Activated CD8-positive, alpha-beta memory T cell treated with anti-CD3 and anti-CD28 coated beads for 48 hours (primary cell): ENCODE data around the gene ACAP3.

Experiments
- DNase-seq, 3 experiments: peaks; one replicate each; pipeline ENCODE4 v3.0.0-alpha.2; 2020; ENCODE audit warnings: low read depth in 2 of 3, low spot score in 2 of 3

The ACAP3 gene

GRCh38 chr1:1246577-1247340 lies 61.0 kb downstream of the ACAP3 start, which contains the start of gene C1QTNF12:
C1QTNF12 (minus strand) TSS chr1:1246722; CDS start chr1:1246690, 32 bp downstream.
- DNase-seq, result no peak

GRCh38 chr1:1245817-1246576 lies 61.7 kb downstream of the ACAP3 start:
- no peak for DNase-seq

GRCh38 chr1:1245178-1245816 lies 62.4 kb downstream of the ACAP3 start:
- DNase-seq, result no peak

GRCh38 chr1:1244192-1244811 lies 63.4 kb downstream of the ACAP3 start:
- DNase-seq, result no peak

- DNase-seq, result no peak
Observed at GRCh38 chr1:1243807-1244191, 63.9 kb downstream of the ACAP3 start.

- DNase-seq, result no peak
Observed at GRCh38 chr1:1243266-1243660, 64.5 kb downstream of the ACAP3 start.

GRCh38 chr1:1242461-1243265 lies 65.1 kb downstream of the ACAP3 start:
- DNase-seq, result no peak
